ENCODE measurements around the gene ERBB3. TPM values are rescaled to one million over a fixed set of nuclear protein-coding genes. Genes with fewer than 3 reads are reported as not detected.
"Not testable (repeated sequence)": the region's sequence is repeated elsewhere in the genome, so short reads cannot be mapped to it uniquely, and the experiment has no call there.

ERBB3 gene
- total RNA-seq, 1 donor from 2014 or later, result 129 TPM

- no peak for DNase-seq (ENCODE audit: low spot score)
Observed at GRCh38 chr12:56110571-56110970, 30.6 kb downstream of the ERBB3 start.

- DNase-seq (ENCODE audit: low spot score), result no peak
Observed at GRCh38 chr12:56114084-56114483, 34.1 kb downstream of the ERBB3 start.

- no peak for DNase-seq (ENCODE audit: low spot score)
Observed at GRCh38 chr12:56115329-56115728, 35.4 kb downstream of the ERBB3 start.

- peak; percentile 97 for DNase-seq (ENCODE audit: low spot score)
Observed at GRCh38 chr12:56116267-56117081, 36.5 kb downstream of the ERBB3 start, which contains the start of gene RPL41. Gene RPL41, plus strand, starts transcription at chr12:56116633.

- DNase-seq (ENCODE audit: low spot score), result not testable (repeated sequence)
Observed at GRCh38 chr12:56117082-56117706, 37.2 kb downstream of the ERBB3 start.

GRCh38 chr12:56117778-56118687 lies 38.1 kb downstream of the ERBB3 start, which contains the start of gene ZC3H10:
Gene ZC3H10, plus strand, starts transcription at chr12:56118266. Its CDS starts 2,297 bp downstream, at chr12:56120563.
- peak; percentile 99 for DNase-seq (ENCODE audit: low spot score)

GRCh38 chr12:56118688-56119357 lies 38.9 kb downstream of the ERBB3 start:
- DNase-seq (ENCODE audit: low spot score), result no peak

- DNase-seq (ENCODE audit: low spot score), result peak; percentile 82
Observed at GRCh38 chr12:56119361-56119796, 39.4 kb downstream of the ERBB3 start.

- no peak for DNase-seq (ENCODE audit: low spot score)
Observed at GRCh38 chr12:56120158-56120846, 40.3 kb downstream of the ERBB3 start.

- DNase-seq (ENCODE audit: low spot score), result no peak
Observed at GRCh38 chr12:56121204-56121870, 41.4 kb downstream of the ERBB3 start.

GRCh38 chr12:56122637-56123036 lies 42.7 kb downstream of the ERBB3 start:
- DNase-seq (ENCODE audit: low spot score), result no peak

GRCh38 chr12:56124133-56124532 lies 44.2 kb downstream of the ERBB3 start:
- DNase-seq (ENCODE audit: low spot score), result no peak

- no peak for DNase-seq (ENCODE audit: low spot score)
Observed at GRCh38 chr12:56126732-56127239, 46.8 kb downstream of the ERBB3 start.

- DNase-seq (ENCODE audit: low spot score), result no peak
Observed at GRCh38 chr12:56127485-56127887, 47.5 kb downstream of the ERBB3 start.

- peak; percentile 99 for DNase-seq (ENCODE audit: low spot score)
Observed at GRCh38 chr12:56127888-56128669, 48.1 kb downstream of the ERBB3 start, which contains the start of gene ESYT1. Gene ESYT1, plus strand, starts transcription at chr12:56128267. Its CDS starts 53 bp downstream, at chr12:56128320.

GRCh38 chr12:56128670-56129205 lies 48.8 kb downstream of the ERBB3 start:
- no peak for DNase-seq (ENCODE audit: low spot score)

GRCh38 chr12:56129206-56129941 lies 49.4 kb downstream of the ERBB3 start:
- DNase-seq (ENCODE audit: low spot score), result peak; percentile 77

GRCh38 chr12:56129942-56130495 lies 50.1 kb downstream of the ERBB3 start:
- DNase-seq (ENCODE audit: low spot score), result no peak

All from ureter (tissue), 1 donor.